ENCODE results near the gene AMBP.

AMBP gene

GRCh38 chr9:114124666-114125475 is 46.8 kb upstream of the AMBP start:
- H2AFZ ChIP-seq (ENCODE audit: low read depth, low read length) = no peak overlapping the region
- H3K36me3 ChIP-seq (ENCODE audit: insufficient read depth, low read length) = no peaks in the 10 kb centered on the region
- no peak overlapping the region for H3K9ac ChIP-seq (ENCODE audit: low read depth, low read length)
- DNase-seq = no peak
- no peak overlapping the region for H3K4me2 ChIP-seq (ENCODE audit: insufficient read depth, low read length)
- no peak overlapping the region for H3K4me3 ChIP-seq (ENCODE audit: low read depth in 1 of 2, low read length in 2 of 2)
- no peaks in the 10 kb centered on the region for H3K79me2 ChIP-seq (ENCODE audit: insufficient read depth, low read length)
- H3K9me3 ChIP-seq (ENCODE audit: insufficient read depth, low read length, severe bottlenecking) = no peaks in the 10 kb centered on the region
- H4K20me1 ChIP-seq (ENCODE audit: insufficient read depth, low read length) = no peaks in the 10 kb centered on the region
- no peak overlapping the region for H3K27ac ChIP-seq (ENCODE audit: low read length)
- H3K27me3 ChIP-seq (ENCODE audit: insufficient read depth, low read length, poor library complexity) = no peaks in the 10 kb centered on the region
- ATAC-seq (ENCODE audit: insufficient read depth, low read depth) = no peak
- TF ChIP-seq EZH2 (IDR thresholded peaks at IDR 0.05; ENCODE audit: borderline replicate concordance, low read depth, low read length, severe bottlenecking) = no peak
- TF ChIP-seq CTCF (IDR thresholded peaks at IDR 0.05; ENCODE audit: borderline replicate concordance, extremely low read depth, low read length, poor library complexity, severe bottlenecking) = no peak
- no peaks in the 10 kb centered on the region for H3K4me1 ChIP-seq (ENCODE audit: insufficient read depth, low read length)

GRCh38 chr9:114124138-114124537 is 46.0 kb upstream of the AMBP start:
- no peaks in the 10 kb centered on the region for H4K20me1 ChIP-seq (ENCODE audit: insufficient read depth, low read length)
- DNase-seq (no peak), ATAC-seq (ENCODE audit: insufficient read depth, low read depth) (no peak)
- no peak overlapping the region for H3K27ac ChIP-seq (ENCODE audit: low read length)
- no peaks in the 10 kb centered on the region for H3K36me3 ChIP-seq (ENCODE audit: insufficient read depth, low read length)
- H2AFZ ChIP-seq (ENCODE audit: low read depth, low read length) = no peak overlapping the region
- H3K4me1 ChIP-seq (ENCODE audit: insufficient read depth, low read length) = no peaks in the 10 kb centered on the region
- no peak overlapping the region for H3K4me2 ChIP-seq (ENCODE audit: insufficient read depth, low read length)
- TF ChIP-seq CTCF (IDR thresholded peaks at IDR 0.05; ENCODE audit: borderline replicate concordance, extremely low read depth, low read length, poor library complexity, severe bottlenecking) = no peak
- TF ChIP-seq EZH2 (IDR thresholded peaks at IDR 0.05; ENCODE audit: borderline replicate concordance, low read depth, low read length, severe bottlenecking) = no peak
- H3K4me3 ChIP-seq (ENCODE audit: low read depth in 1 of 2, low read length in 2 of 2) = no peak overlapping the region
- no peaks in the 10 kb centered on the region for H3K79me2 ChIP-seq (ENCODE audit: insufficient read depth, low read length)
- no peaks in the 10 kb centered on the region for H3K9me3 ChIP-seq (ENCODE audit: insufficient read depth, low read length, severe bottlenecking)
- H3K9ac ChIP-seq (ENCODE audit: low read depth, low read length) = no peak overlapping the region
- no peaks in the 10 kb centered on the region for H3K27me3 ChIP-seq (ENCODE audit: insufficient read depth, low read length, poor library complexity)

GRCh38 chr9:114123031-114123977 is 45.2 kb upstream of the AMBP start:
- Histone ChIP-seq H3K79me2 (ENCODE audit: insufficient read depth, low read length) (no peaks in the 10 kb centered on the region), H3K4me3 (ENCODE audit: low read depth in 1 of 2, low read length in 2 of 2) (no peak overlapping the region), H3K9me3 (ENCODE audit: insufficient read depth, low read length, severe bottlenecking) (no peaks in the 10 kb centered on the region), H3K27me3 (ENCODE audit: insufficient read depth, low read length, poor library complexity) (no peaks in the 10 kb centered on the region), H3K4me1 (ENCODE audit: insufficient read depth, low read length) (no peaks in the 10 kb centered on the region), H3K36me3 (ENCODE audit: insufficient read depth, low read length) (no peaks in the 10 kb centered on the region), H2AFZ (ENCODE audit: low read depth, low read length) (no peak overlapping the region), H3K27ac (ENCODE audit: low read length) (no peak overlapping the region), H4K20me1 (ENCODE audit: insufficient read depth, low read length) (no peaks in the 10 kb centered on the region), H3K9ac (ENCODE audit: low read depth, low read length) (no peak overlapping the region), H3K4me2 (ENCODE audit: insufficient read depth, low read length) (no peak overlapping the region)
- no peak for DNase-seq
- ATAC-seq (ENCODE audit: insufficient read depth, low read depth) = no peak
- TF ChIP-seq EZH2 (IDR thresholded peaks at IDR 0.05; ENCODE audit: borderline replicate concordance, low read depth, low read length, severe bottlenecking) (no peak), CTCF (IDR thresholded peaks at IDR 0.05; ENCODE audit: borderline replicate concordance, extremely low read depth, low read length, poor library complexity, severe bottlenecking) (no peak)

Measured in DND-41 (cell line).